Germinal center (tissue), 1 donor: ENCODE measurements around the gene KIRREL2.
"Not testable (repeated sequence)": the region's sequence is repeated elsewhere in the genome, so short reads cannot be mapped to it uniquely, and the experiment has no call there.

Experiments used
- DNase-seq: peaks from one replicate; pipeline ENCODE4 v3.0.0; 2012; ENCODE audit warnings: mixed read lengths, low spot score

Gene KIRREL2

DNA sequence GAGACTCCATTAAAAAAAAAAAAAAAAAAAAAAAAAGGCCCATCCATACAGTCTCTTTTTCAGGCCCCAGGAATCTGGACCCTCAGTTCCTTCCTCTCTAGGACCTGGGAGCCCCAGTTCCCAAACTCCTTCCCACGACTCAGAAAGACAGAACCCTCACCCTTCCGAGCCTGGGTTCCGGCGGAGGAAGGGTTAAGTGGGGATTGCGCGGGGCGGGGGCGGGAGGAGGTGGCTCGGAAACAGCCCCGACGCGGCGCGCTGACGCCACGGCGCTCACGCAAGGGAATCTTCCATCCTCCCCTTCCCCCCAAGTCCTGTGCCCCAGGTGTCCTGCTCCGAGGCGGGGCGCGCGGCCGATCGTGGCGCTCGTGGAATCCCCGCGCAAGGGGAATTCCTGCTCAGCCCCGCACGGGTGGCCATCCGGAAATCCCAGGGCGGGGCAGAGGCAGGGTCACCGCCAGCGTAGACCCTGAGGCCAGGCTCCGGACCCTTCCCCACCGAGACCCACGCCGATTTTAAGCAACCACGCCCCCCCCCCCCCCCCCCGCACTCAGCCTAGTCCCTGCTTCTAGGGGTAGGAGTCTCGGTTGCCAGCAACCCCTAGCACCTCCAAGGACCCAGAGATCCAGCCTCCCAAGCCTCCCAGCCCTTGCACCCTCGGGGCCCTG, 43.0 kb downstream of the KIRREL2 start:
- DNase-seq: peak; percentile 92

DNA sequence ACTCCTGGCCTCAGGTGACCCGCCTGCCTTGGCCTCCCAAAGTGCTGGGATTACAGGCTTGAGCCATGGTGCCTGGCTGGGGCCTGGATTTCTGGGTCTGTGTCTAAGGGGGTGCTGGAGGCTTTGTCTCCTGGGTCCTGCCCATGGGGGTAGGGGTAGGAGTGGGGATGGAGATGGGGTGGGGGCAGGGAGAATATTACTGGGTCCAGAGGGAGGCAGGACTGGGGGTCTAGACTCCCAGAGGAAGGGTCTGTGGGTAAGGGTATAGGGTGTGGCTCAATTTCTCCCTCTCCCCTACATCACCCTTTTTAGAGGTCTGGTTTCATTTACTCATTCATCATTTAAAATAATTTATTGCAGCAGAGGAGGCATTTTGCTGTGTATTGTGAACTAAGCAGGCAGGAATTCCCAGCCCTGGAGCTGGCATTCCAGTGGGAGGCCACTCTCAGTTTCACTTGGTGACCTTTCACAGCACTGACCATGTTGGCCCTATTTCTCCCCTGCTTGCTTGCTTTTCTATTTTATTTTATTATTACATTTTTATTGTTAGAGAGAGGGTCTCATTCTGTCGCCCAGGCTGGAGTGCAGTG, 44.4 kb downstream of the KIRREL2 start:
- no peak for DNase-seq

DNA sequence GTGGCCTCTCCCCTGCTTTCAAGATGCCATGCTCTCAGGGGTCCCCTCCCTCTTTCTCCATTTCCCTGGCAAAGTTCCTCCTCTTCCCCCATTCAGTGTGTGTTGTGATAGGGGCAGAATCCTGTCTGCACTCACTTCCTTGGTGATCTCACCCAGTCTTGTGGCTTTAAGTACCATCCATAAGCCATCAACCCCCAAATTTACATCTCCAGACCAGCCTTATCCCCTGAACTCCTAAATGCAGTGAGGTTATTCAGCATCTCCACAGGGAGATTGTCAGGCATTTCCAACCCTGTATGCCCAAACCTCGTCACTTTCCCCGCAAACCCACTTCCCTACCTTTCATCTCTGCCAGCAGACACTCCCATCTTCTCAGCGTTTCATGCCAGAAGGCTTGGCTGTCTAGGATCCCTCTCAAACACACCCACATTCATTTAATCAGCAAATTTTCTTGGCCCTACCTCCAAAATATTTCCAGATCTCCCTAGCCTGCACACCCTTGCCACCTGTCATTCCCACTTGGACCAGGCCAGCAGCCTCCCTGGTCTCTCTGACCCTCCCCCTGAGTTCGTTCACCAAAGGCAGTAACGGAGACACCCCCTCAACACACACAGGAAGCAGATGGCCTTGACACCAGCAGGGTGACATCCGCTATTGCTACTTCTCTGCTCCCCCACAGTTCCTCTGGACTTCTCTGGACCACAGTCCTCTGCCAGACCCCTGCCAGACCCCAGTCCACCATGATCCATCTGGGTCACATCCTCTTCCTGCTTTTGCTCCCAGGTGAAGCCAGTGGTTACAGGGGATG, 45.3 kb downstream of the KIRREL2 start, which contains the start of gene HCST:
HCST (plus strand) TSS at position 676 of the 808 bp plus-strand sequence; CDS start at position 741, 65 bp downstream.
- DNase-seq: peak; percentile 53

DNA sequence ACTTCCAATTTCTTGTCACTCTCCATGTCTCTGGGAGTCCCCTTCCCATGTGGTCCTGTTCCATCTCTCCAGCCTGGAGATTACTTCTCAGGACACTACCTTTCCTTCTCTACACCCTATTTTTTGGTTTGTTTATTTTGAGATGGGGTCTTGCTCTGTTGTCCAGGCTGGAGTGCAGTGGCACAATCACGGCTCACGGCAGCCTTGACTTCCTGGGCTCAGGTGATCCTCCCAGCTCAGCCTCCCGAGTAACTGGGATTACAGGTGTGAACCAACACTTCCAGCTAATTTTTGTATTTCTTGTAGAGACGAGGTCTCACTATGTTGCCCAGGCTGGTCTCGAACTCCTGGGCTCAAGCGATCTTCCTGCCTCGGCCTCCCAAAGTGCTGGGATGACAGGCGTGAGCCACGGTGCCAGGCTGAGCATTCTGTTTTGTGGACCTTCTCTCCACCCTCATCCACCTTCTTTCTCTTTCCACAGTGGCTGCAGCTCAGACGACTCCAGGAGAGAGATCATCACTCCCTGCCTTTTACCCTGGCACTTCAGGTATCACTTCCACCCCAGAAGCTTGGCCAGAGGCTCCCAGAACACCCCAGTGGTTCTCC, 46.3 kb downstream of the KIRREL2 start:
- DNase-seq: no peak

DNA sequence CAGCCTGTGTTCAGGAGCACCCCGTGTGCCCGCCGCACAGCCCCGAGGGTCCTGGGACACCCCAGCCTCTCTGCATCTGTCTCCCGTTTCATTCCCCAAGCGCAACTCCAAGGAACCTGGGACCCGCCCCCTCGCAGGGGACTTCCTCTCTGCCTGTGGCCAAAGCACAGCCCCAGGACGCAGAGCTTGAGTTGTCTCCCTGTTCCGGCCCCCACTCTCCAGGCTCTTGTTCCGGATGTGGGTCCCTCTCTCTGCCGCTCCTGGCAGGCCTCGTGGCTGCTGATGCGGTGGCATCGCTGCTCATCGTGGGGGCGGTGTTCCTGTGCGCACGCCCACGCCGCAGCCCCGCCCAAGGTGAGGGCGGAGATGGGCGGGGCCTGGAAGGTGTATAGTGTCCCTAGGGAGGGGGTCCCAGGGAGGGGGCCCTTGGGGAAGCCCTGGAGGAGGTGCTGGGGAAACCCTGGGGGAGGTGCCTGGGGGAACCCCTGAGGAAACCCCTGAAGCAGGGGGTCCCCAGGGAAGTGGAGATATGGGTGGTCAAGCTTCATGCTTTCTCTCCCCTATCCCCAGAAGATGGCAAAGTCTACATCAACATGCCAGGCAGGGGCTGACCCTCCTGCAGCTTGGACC, 47.0 kb downstream of the KIRREL2 start:
- peak; percentile 85 for DNase-seq

DNA sequence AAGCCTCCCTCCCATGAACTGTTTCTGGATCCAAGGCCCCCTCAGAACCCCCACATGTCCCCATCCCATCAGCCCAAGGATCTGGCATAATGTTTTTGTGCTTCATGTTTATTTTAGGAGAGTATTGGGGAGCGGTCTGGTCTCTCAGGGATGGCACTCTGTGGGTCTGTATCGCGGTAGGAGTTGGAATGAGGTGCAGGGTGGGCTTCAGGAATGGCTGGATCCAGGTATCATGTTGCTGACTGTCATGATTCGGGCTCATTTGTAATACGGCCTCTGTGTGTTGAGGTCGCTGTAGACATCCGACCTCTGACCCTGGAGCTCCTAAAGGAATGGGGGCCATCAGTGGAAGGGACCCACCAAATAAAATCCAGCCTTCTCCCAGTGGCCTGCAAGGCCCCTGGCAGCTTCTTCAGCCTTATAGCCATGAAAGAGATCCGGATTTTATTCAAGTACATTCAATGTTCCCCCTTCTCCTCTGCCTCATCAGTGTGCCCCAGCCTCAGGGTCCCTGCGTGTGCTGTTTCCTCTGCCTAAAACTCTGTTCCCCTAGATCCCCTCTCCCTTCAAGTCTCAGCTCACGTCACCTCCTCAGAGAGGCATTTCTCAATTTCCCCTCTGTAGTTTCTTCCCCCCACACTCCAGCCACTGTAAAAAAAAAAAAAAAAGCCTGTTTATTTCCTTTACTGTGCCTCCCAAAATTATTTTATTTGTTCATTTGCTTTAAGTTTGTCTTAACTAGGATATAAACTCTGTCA, 47.8 kb downstream of the KIRREL2 start:
- DNase-seq: no peak

DNA sequence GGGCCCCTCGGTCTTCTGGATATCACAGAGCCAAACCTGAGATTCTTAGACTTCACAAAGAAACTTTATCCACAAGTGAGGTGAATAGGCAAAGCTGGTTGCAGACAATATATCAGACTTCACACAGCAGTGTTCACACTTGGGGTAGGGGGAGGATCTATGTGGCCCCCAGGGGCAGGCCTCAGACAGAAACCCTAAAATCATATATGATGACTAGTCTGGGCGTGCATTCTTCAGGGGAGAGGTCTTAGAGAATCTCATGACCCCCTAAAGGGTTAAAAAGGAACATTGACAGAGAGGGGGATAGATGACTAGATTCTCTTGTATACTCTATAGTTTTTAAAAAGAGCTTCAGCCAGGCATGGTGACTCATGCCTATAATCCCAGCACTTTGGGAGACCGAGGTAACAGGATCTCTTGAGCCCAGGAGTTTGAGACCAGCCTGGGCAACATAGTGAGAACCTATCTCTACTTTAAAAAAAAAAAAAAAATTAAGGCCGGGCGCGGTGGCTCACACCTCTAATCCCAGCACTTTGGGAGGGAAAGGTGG, 48.5 kb downstream of the KIRREL2 start:
- no peak for DNase-seq

DNA sequence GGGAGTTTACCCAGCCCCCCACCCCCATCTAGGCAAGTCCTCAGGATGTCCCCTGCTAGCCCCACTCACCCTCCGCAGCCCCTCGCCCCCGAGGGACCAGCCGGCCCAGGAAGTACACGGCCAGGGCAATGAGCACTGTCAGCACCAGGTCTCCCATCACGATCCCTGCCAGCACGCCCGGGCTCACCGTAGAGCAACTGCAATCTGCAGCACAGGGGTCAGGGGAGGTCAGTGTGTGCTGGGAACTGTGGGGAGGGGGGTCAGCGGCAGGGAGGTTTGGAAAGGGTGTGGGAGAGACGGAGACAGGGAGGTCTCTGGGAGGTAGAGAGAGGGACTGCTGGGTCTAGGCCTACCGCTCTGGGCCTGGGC, 50.6 kb downstream of the KIRREL2 start:
- no peak for DNase-seq

DNA sequence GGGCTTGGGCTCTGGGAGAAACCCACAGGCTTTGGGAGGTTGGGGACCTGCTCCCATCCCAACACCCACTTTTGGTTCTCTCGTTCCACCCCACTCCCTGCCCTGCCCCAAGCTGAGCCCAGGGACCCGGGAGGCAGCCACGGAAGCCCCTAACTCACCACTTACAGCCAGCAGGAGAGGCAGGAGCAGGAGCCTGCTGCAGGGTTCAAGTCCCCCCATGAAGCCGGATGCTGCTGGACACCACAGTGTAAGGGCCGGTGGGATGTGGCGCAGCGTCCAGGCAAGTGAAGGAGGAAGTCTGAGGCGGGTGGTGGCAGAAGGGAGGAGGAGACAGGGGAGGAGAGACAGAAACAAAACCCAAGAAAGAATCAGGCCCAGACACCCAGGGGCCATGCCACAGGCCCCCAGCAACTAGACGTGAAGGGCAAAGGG, 51.3 kb downstream of the KIRREL2 start, which contains the start of gene TYROBP:
TYROBP (minus strand) TSS at position 286 of the 432 bp plus-strand sequence; CDS start at position 219, 67 bp downstream.
- DNase-seq: no peak

DNA sequence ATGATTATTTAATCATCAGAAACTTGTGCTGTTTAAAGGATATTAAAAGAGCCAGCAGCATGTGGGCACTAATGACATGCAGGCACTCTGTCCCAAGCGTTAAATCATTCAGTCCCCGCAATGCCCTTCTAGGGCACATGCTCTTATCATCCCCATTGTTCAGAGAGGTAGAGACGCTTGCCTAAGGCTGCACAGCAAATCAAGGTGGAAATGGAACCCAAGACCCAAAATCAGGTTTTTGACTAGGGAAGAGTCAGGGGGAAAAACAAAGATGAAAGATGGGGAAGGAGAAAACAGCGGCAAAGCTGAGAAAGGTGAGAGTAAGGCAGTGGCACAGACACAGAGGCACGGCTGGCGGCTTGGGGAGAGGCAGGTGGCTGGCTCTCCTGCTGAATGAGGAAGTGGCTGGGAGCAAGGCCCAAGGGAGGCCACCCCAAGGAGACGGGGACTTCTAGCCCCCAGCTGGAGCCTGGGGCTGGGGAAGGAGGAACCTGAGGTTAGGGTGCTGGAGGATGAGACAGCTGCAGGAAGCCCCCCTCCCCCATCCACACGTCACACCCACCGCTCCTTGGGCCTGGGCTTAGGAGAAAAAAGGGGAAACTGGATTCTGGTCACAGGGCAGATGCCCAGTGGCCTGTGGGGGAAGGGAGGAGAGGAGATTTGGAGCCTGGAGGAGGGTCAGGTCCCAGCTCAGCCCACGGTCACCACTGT, 52.4 kb downstream of the KIRREL2 start:
- peak; percentile 90 for DNase-seq

DNA sequence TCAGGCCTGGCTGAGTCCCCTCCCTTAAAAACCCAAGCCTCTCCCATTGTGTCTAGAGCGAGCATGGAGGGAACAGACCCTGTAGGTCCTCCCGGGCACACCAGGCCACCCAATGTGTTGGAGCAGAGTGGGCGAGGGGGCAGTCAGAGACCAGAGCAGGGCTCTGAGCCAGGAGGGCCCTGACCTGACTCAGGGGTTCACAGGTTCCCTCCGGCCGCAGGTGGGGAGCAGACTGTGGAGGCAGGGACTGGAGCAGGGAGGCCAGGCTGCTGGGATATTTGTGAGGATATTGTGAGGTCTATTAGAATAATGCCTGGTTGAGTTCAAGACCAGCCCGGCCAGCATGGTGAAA, 52.9 kb downstream of the KIRREL2 start:
- no peak for DNase-seq

DNA sequence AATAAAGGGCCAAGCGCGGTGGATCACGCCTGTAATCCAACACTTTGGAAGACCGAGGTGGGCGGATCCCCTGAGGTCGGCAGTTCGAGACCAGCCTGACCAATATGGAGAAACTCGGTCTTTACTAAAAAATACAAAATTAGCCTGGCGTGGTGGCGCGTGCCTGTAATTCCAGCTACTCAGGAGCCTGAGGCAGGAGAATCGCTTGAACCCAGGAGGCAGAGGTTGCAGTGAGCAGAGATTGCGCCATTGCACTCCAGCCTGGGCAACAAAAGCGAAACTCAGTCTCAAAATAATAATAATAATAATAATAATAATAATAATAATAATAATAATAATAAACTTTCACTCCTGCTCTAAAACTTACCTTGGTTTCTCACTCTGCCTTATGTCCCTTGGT, 53.6 kb downstream of the KIRREL2 start:
- not testable (repeated sequence) for DNase-seq

DNA sequence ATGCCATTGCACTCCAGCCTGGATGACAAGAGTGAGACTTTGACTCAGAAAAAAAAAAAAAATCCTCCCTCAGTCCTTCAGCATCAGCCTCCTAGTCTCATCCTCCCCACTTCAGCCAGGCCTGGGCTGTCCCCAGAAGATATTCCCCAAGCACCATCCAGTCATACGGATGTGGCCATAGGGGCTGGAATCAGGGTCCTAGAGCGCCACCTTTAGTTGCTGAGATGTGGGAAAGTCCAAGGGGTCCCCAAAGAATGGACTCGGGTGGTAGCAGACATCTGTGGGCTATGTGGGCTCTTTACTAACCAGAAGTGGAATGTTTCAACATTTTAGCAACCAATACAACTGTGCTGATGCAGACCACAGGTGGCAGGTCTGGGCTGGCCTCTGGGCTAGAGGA, 54.5 kb downstream of the KIRREL2 start:
- no peak for DNase-seq

DNA sequence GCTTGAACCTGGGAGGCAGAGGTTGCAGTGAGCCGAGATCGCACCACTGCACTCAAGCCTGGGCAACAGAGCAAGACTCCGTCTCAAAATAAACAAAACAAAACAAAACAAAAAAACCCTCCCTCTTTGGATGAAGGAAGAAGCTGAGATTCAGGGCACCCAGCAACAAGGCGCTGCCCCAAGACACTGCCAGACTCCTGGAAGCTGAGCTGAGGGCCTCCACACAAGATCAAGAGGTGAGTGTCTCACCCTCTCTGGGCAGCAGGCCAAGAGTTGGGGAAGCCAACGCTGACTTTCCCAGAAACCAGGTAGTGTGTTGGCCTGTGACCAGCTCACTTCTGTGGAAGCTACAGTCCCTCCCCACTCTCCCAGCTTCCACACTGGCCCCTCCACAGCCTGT, 55.1 kb downstream of the KIRREL2 start:
- no peak for DNase-seq

DNA sequence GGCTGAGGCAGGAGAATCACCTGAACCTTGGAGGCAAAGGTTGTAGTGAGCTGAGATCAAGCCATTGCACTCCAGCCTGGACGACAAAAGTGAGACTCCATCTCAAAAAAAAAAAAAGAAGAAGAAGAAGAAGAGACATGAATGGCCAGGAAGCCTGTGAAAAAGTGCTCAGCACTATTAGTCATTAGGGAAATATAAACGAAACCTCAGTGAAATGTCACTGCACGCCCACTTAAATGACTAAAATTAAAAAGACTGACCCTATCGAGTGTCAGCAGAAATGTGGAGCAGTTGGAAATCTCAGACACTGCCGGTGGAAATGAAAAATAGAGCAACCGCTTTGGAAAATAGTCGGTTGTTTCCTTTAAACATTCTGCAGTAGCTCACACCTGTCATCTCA, 56.9 kb downstream of the KIRREL2 start:
- no peak for DNase-seq

DNA sequence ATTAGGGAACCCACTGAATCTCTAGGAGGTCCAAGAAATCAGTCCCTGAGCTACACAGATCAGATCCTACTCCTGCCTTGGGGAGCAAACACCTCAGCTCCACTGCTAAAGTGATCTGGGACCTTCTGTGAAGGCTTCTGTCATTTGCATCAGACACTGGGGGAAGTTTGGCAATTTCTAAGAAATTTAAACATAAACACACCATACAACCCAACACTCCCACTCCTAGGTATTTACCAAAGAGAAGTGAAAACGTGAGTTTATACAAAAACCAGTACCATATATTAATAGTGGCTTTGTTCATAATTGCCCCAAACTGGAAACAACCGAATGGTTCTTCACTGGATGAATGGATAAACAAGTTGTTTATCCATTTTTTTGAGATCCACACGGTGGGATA, 58.7 kb downstream of the KIRREL2 start:
- no peak for DNase-seq
